Brain microvascular endothelial cell (primary cell): ENCODE data around the gene WIPF1.
"Not testable (repeated sequence)": the region's sequence is repeated elsewhere in the genome, so short reads cannot be mapped to it uniquely, and the experiment has no call there.

Source experiments
- DNase-seq: peaks from one replicate; pipeline ENCODE4 v3.0.0-alpha.2; 2020
- H3K27ac ChIP-seq: fragments of 250-450 bp; sonication (Bioruptor Pico); 2 replicates; pipeline ENCODE4 v1.5.1; 2020; ENCODE audit warnings: mild to moderate bottlenecking, moderate library complexity
- H3K27me3 ChIP-seq: fragments of 250-450 bp; sonication (Bioruptor Pico); replicated peaks from 2 replicates; pipeline ENCODE4 v1.5.1; 2020; ENCODE audit warnings: mild to moderate bottlenecking
- H3K36me3 ChIP-seq: fragments of 250-450 bp; sonication (Bioruptor Pico); replicated peaks from 2 replicates; pipeline ENCODE4 v1.5.1; 2020; ENCODE audit warnings: mild to moderate bottlenecking
- H3K4me3 ChIP-seq: 2 replicates; pipeline ENCODE4 v1.5.1; 2011; ENCODE audit warnings: low read depth, mild to moderate bottlenecking, control low read depth, low read length, moderate library complexity
- CTCF ChIP-seq: IDR thresholded peaks from 2 replicates; pipeline ENCODE4 v1.5.1; 2011; ENCODE audit warnings: low read depth, mild to moderate bottlenecking, moderate library complexity, low read length, control low read depth, inconsistent platforms; ENCODE audit errors: missing control alignments
- in situ Hi-C: cut with HindIII; loops from 2 replicates; pipeline ENCODE4 v1.10.0; 2017; ENCODE audit warnings: low sequenced_read_pairs, low pct_ligation_motif_present

The WIPF1 gene

GRCh38 chr2:174553811-174554493, 43.7 kb downstream of the WIPF1 start:
- DNase-seq: no peak
- no peak for TF ChIP-seq CTCF
- no peak overlapping the region for H3K27ac ChIP-seq

GRCh38 chr2:174552880-174553279, 44.7 kb downstream of the WIPF1 start:
- Histone ChIP-seq H3K36me3 (no peaks in the 10 kb centered on the region), H3K4me3 (no peak overlapping the region), H3K27ac (no peak overlapping the region), H3K27me3 (no peaks in the 10 kb centered on the region)
- in situ Hi-C loops: no loop called here
- no peak for TF ChIP-seq CTCF
- DNase-seq: no peak

More at GRCh38 chr2:174553811-174554493, 43.7 kb downstream of the WIPF1 start:
- H3K36me3 ChIP-seq: no peaks in the 10 kb centered on the region
- no peaks in the 10 kb centered on the region for H3K27me3 ChIP-seq
- in situ Hi-C loops: no loop called here
- no peak overlapping the region for H3K4me3 ChIP-seq

- TF ChIP-seq CTCF: no peak
- Histone ChIP-seq H3K27me3 (no peaks in the 10 kb centered on the region), H3K36me3 (no peaks in the 10 kb centered on the region), H3K27ac (no peak overlapping the region), H3K4me3 (no peak overlapping the region)
- no peak for DNase-seq
- in situ Hi-C loops: no loop called here
Observed at GRCh38 chr2:174551697-174552096, 45.9 kb downstream of the WIPF1 start.

- H3K4me3 ChIP-seq, H3K27ac ChIP-seq, in situ Hi-C loops, H3K27me3 ChIP-seq, DNase-seq, H3K36me3 ChIP-seq: not testable (repeated sequence)
Observed at GRCh38 chr2:174548646-174549045, 49.0 kb downstream of the WIPF1 start.

- H3K36me3 ChIP-seq, DNase-seq, H3K27ac ChIP-seq, H3K27me3 ChIP-seq, H3K4me3 ChIP-seq, in situ Hi-C loops: not testable (repeated sequence)
Observed at GRCh38 chr2:174548021-174548420, 49.6 kb downstream of the WIPF1 start.

GRCh38 chr2:174546519-174547506, 50.8 kb downstream of the WIPF1 start:
- H3K36me3 ChIP-seq: no peaks in the 10 kb centered on the region
- TF ChIP-seq CTCF: peak; percentile 78
- no peak overlapping the region for H3K4me3 ChIP-seq
- H3K27ac ChIP-seq: no peak overlapping the region
- in situ Hi-C loops: no loop called here
- no peaks in the 10 kb centered on the region for H3K27me3 ChIP-seq
- DNase-seq: peak; percentile 45
